Keratinocyte (primary cell): Measurements from ENCODE around the gene IFT88.

Experiments
- EZH2 ChIP-seq: IDR thresholded peaks from one replicate; pipeline ENCODE4 v1.6.1; 2012; ENCODE audit warnings: inconsistent platforms, mild to moderate bottlenecking, low read length, moderate library complexity
- TF ChIP-seq, protein P1 (sequence below), 3 experiments: IDR thresholded peaks in 1 of 3; conservative IDR thresholded peaks in 1 of 3; optimal IDR thresholded peaks in 1 of 3; 2 replicates in 2 of 3; 3 replicates in 1 of 3; pipeline versions ENCODE3 to v1.5.1; 2011; ENCODE audit warnings: low read length in 3 of 3, mild to moderate bottlenecking in 3 of 3, moderate library complexity in 2 of 3, control low read depth in 1 of 3, inconsistent platforms in 1 of 3; ENCODE audit not compliant: insufficient read depth in 2 of 3; ENCODE audit errors: extremely low read depth in 1 of 3

DNA sequence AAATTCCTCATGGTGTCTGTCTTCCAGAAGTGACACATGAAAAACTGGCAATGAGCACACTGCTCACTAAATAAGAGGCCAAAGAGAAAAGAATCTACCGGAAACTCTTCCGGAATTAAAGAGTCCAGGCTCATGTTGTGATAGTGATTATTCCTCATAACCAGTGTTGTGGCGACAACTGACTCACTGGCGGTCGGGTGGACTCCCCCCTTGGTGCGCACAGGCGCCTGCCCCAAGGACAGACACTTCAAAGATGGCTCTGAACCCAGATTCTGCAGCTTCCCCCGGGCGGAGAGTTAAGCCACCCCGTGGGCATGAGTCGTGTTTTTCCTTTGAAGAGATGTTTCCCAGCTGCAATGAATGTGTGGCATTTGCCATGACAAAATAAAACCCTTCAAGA is 146.8 kb downstream of the IFT88 start:
- TF ChIP-seq, protein P1, sequence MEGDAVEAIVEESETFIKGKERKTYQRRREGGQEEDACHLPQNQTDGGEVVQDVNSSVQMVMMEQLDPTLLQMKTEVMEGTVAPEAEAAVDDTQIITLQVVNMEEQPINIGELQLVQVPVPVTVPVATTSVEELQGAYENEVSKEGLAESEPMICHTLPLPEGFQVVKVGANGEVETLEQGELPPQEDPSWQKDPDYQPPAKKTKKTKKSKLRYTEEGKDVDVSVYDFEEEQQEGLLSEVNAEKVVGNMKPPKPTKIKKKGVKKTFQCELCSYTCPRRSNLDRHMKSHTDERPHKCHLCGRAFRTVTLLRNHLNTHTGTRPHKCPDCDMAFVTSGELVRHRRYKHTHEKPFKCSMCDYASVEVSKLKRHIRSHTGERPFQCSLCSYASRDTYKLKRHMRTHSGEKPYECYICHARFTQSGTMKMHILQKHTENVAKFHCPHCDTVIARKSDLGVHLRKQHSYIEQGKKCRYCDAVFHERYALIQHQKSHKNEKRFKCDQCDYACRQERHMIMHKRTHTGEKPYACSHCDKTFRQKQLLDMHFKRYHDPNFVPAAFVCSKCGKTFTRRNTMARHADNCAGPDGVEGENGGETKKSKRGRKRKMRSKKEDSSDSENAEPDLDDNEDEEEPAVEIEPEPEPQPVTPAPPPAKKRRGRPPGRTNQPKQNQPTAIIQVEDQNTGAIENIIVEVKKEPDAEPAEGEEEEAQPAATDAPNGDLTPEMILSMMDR (optimal IDR thresholded peaks at IDR 0.05 in 1 of 3, IDR thresholded peaks at IDR 0.05 in 1 of 3, conservative IDR thresholded peaks at IDR 0.05 in 1 of 3; ENCODE audit: extremely low read depth in 1 of 3, insufficient read depth in 2 of 3, low read length in 3 of 3): no peak
- TF ChIP-seq EZH2: no peak
